HEK293 (cell line): ENCODE measurements around the gene HSD17B8.

Source experiments
- KLF1 ChIP-seq: fragments of 450-650 bp; formaldehyde crosslinking; IDR thresholded peaks from 2 replicates; pipeline ENCODE4 v1.5.1; 2016; ENCODE audit warnings: missing biosample characterization, missing genetic modification characterization
- KLF7 ChIP-seq: fragments of 450-650 bp; formaldehyde crosslinking; IDR thresholded peaks from 2 replicates; pipeline ENCODE4 v1.5.1; 2016; ENCODE audit warnings: missing biosample characterization, missing genetic modification characterization, borderline replicate concordance
- PRDM4 ChIP-seq: fragments of 450-650 bp; formaldehyde crosslinking; IDR thresholded peaks from 2 replicates; pipeline ENCODE4 v1.5.1; 2017; ENCODE audit warnings: missing biosample characterization, missing genetic modification characterization
- RBAK ChIP-seq: fragments of 450-650 bp; formaldehyde crosslinking; IDR thresholded peaks from 2 replicates; pipeline ENCODE4 v1.5.1; 2016; ENCODE audit warnings: missing biosample characterization, missing genetic modification characterization
- SP3 ChIP-seq: fragments of 450-650 bp; formaldehyde crosslinking; IDR thresholded peaks from 2 replicates; pipeline ENCODE4 v1.5.1; 2016; ENCODE audit warnings: missing biosample characterization, missing genetic modification characterization
- YY1 ChIP-seq: fragments of 450-650 bp; formaldehyde crosslinking; IDR thresholded peaks from 2 replicates; pipeline ENCODE4 v1.5.1; 2018; ENCODE audit warnings: missing biosample characterization, missing genetic modification characterization
- ZBTB6 ChIP-seq: fragments of 450-650 bp; formaldehyde crosslinking; IDR thresholded peaks from 2 replicates; pipeline ENCODE4 v1.5.1; 2017; ENCODE audit warnings: missing biosample characterization, missing genetic modification characterization
- ZBTB8A ChIP-seq: fragments of 450-650 bp; formaldehyde crosslinking; IDR thresholded peaks from 2 replicates; pipeline ENCODE4 v1.5.1; 2016; ENCODE audit warnings: missing biosample characterization, missing genetic modification characterization
- ZFHX2 ChIP-seq: fragments of 450-650 bp; formaldehyde crosslinking; conservative IDR thresholded peaks from 2 replicates; pipeline ENCODE4 v1.5.1; 2016; ENCODE audit warnings: missing biosample characterization, missing genetic modification characterization
- ZNF121 ChIP-seq: fragments of 450-650 bp; formaldehyde crosslinking; IDR thresholded peaks from 2 replicates; pipeline ENCODE4 v1.5.1; 2016; ENCODE audit warnings: missing biosample characterization, missing genetic modification characterization
- ZNF140 ChIP-seq: fragments of 450-650 bp; formaldehyde crosslinking; IDR thresholded peaks from 2 replicates; pipeline ENCODE4 v1.5.1; 2016; ENCODE audit warnings: missing biosample characterization, missing genetic modification characterization
- ZNF174 ChIP-seq: fragments of 450-650 bp; formaldehyde crosslinking; IDR thresholded peaks from 2 replicates; pipeline ENCODE4 v1.5.0; 2017; ENCODE audit warnings: missing biosample characterization, mild to moderate bottlenecking, missing genetic modification characterization
- ZNF184 ChIP-seq: fragments of 450-650 bp; IDR thresholded peaks from 2 replicates; pipeline ENCODE4 v1.5.1; 2018; ENCODE audit warnings: missing biosample characterization, mild to moderate bottlenecking, missing genetic modification characterization
- ZNF311 ChIP-seq: fragments of 450-650 bp; formaldehyde crosslinking; IDR thresholded peaks from 2 replicates; pipeline ENCODE4 v1.5.1; 2017; ENCODE audit warnings: missing biosample characterization, missing genetic modification characterization, borderline replicate concordance
- ZNF341 ChIP-seq: fragments of 450-650 bp; formaldehyde crosslinking; IDR thresholded peaks from 2 replicates; pipeline ENCODE4; 2016; ENCODE audit warnings: low read depth, missing biosample characterization, missing genetic modification characterization
- ZNF37A ChIP-seq: fragments of 450-650 bp; IDR thresholded peaks from 2 replicates; pipeline ENCODE4 v1.5.1; 2018; ENCODE audit warnings: missing biosample characterization, missing genetic modification characterization
- ZNF404 ChIP-seq: fragments of 450-650 bp; formaldehyde crosslinking; IDR thresholded peaks from 2 replicates; pipeline ENCODE4 v1.5.1; 2017; ENCODE audit warnings: missing biosample characterization, missing genetic modification characterization
- ZNF518A ChIP-seq: fragments of 450-650 bp; formaldehyde crosslinking; conservative IDR thresholded peaks from 2 replicates; pipeline ENCODE4 v1.5.1; 2016; ENCODE audit warnings: low read depth, missing biosample characterization, missing genetic modification characterization
- ZNF529 ChIP-seq: fragments of 450-650 bp; formaldehyde crosslinking; IDR thresholded peaks from 2 replicates; pipeline ENCODE4 v1.5.1; 2017; ENCODE audit warnings: missing genetic modification characterization, missing biosample characterization; ENCODE audit not compliant: insufficient replicate concordance
- ZNF548 ChIP-seq: fragments of 450-650 bp; formaldehyde crosslinking; IDR thresholded peaks from 2 replicates; pipeline ENCODE4 v1.5.1; 2016; ENCODE audit warnings: missing biosample characterization, missing genetic modification characterization
- ZNF624 ChIP-seq: fragments of 450-650 bp; formaldehyde crosslinking; IDR thresholded peaks from 2 replicates; pipeline ENCODE4 v1.5.1; 2017; ENCODE audit warnings: missing biosample characterization, missing genetic modification characterization
- ZNF747 ChIP-seq: fragments of 450-650 bp; formaldehyde crosslinking; IDR thresholded peaks from 2 replicates; pipeline ENCODE4 v1.5.1; 2016; ENCODE audit warnings: missing biosample characterization, missing genetic modification characterization
- ZSCAN23 ChIP-seq: fragments of 450-650 bp; formaldehyde crosslinking; IDR thresholded peaks from 2 replicates; pipeline ENCODE4 v1.5.1; 2016; ENCODE audit warnings: missing biosample characterization, missing genetic modification characterization
- ZSCAN4 ChIP-seq: fragments of 450-650 bp; formaldehyde crosslinking; IDR thresholded peaks from 2 replicates; pipeline ENCODE4 v1.5.1; 2017; ENCODE audit warnings: missing biosample characterization, missing genetic modification characterization
- TF ChIP-seq, protein P1 (sequence below): fragments of 450-650 bp; formaldehyde crosslinking; IDR thresholded peaks from 2 replicates; pipeline ENCODE4 v1.5.1; 2016; ENCODE audit warnings: missing biosample characterization, missing genetic modification characterization, low read depth
- TF ChIP-seq, protein P2 (sequence below): fragments of 450-650 bp; formaldehyde crosslinking; IDR thresholded peaks from 2 replicates; pipeline ENCODE4 v1.5.1; 2016; ENCODE audit warnings: missing biosample characterization, missing genetic modification characterization

HSD17B8 gene

GRCh38 chr6:33215271-33216116 lies 11.0 kb downstream of the HSD17B8 start (continued):
- TF ChIP-seq, protein P1, sequence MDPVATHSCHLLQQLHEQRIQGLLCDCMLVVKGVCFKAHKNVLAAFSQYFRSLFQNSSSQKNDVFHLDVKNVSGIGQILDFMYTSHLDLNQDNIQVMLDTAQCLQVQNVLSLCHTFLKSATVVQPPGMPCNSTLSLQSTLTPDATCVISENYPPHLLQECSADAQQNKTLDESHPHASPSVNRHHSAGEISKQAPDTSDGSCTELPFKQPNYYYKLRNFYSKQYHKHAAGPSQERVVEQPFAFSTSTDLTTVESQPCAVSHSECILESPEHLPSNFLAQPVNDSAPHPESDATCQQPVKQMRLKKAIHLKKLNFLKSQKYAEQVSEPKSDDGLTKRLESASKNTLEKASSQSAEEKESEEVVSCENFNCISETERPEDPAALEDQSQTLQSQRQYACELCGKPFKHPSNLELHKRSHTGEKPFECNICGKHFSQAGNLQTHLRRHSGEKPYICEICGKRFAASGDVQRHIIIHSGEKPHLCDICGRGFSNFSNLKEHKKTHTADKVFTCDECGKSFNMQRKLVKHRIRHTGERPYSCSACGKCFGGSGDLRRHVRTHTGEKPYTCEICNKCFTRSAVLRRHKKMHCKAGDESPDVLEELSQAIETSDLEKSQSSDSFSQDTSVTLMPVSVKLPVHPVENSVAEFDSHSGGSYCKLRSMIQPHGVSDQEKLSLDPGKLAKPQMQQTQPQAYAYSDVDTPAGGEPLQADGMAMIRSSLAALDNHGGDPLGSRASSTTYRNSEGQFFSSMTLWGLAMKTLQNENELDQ (tag by site-specific recombination), result no peak
- TF ChIP-seq, protein P2, sequence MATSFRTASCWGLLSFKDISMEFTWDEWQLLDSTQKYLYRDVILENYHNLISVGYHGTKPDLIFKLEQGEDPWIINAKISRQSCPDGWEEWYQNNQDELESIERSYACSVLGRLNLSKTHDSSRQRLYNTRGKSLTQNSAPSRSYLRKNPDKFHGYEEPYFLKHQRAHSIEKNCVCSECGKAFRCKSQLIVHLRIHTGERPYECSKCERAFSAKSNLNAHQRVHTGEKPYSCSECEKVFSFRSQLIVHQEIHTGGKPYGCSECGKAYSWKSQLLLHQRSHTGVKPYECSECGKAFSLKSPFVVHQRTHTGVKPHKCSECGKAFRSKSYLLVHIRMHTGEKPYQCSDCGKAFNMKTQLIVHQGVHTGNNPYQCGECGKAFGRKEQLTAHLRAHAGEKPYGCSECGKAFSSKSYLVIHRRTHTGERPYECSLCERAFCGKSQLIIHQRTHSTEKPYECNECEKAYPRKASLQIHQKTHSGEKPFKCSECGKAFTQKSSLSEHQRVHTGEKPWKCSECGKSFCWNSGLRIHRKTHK (tag by site-specific recombination), result no peak
- TF ChIP-seq RBAK (tag by site-specific recombination) (no peak), ZNF624 (tag by site-specific recombination) (no peak), ZNF747 (tag by site-specific recombination) (no peak), ZSCAN4 (tag by site-specific recombination) (no peak), ZNF311 (no peak), ZNF341 (tag by site-specific recombination) (no peak), ZNF121 (tag by site-specific recombination) (no peak), ZBTB8A (tag by site-specific recombination) (no peak), ZNF529 (no peak), KLF1 (tag by site-specific recombination) (peak; percentile 20; the same call in 1 of the 2 replicates), ZFHX2 (tag by site-specific recombination) (peak; percentile 69), KLF7 (tag by site-specific recombination) (no peak), YY1 (no peak), ZNF37A (tag by site-specific recombination) (no peak), ZNF184 (tag by site-specific recombination) (no peak), ZNF518A (tag by site-specific recombination) (no peak), ZNF548 (tag by site-specific recombination) (no peak), ZSCAN23 (no peak), ZNF140 (no peak), PRDM4 (tag by site-specific recombination) (0 out of 2 replicates have a peak, but pooled peaks have one; percentile 43), SP3 (tag by site-specific recombination) (no peak), ZNF404 (tag by site-specific recombination) (no peak), ZNF174 (no peak), ZBTB6 (tag by site-specific recombination) (no peak)
